GM06990 (cell line): Measurements from ENCODE around the gene PPP1R36.

ENCODE experiments used
- DNase-seq: peaks from one replicate; pipeline ENCODE4 v3.0.0-alpha.2; 2011; ENCODE audit not compliant: insufficient read length; ENCODE audit errors: extremely low read depth
- H3K27me3 ChIP-seq: replicated peaks from 2 replicates; pipeline ENCODE4 v1.6.0; 2011; ENCODE audit warnings: low read length; ENCODE audit not compliant: control insufficient read depth, insufficient read depth
- H3K36me3 ChIP-seq: 2 replicates; pipeline ENCODE4 v1.5.1; 2011; ENCODE audit warnings: low read length; ENCODE audit not compliant: control insufficient read depth, insufficient read depth
- H3K4me3 ChIP-seq: replicated peaks from 2 replicates; pipeline ENCODE4 v1.5.1; 2011; ENCODE audit warnings: low read depth, mild to moderate bottlenecking, control low read depth, low read length
- TF ChIP-seq, protein P1 (sequence below): IDR thresholded peaks from 2 replicates; pipeline ENCODE4 v1.5.1; 2011; ENCODE audit warnings: low read length, control low read depth, mild to moderate bottlenecking, inconsistent platforms; ENCODE audit not compliant: insufficient read depth, poor library complexity, severe bottlenecking

The PPP1R36 gene

DNA sequence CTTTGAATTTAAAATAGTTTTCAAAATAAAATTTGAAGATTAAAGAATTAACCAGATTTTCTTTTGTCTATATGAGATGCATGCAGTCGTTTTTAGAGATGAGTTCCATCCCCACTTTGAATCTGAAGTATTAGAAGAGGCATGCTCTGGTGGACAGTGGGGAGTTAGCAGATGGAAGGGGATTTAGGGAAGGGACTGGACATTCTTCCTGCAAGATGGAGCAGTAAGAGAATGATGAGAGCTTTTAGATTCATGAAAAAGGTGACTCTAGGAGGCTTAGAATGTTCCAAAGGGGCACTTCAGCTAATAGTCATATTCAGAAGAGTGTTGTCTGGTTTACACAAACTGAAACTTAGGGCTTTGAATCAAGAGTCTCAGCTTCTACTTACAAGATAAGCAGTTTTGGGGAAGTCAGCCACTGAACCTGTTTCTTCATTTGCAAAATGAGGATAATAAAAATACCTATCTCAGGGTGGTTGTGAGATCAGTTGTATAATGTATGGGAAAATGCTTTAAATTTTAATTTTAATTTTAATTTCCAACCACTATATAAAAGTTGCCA, 41.5 kb upstream of the PPP1R36 start:
- Histone ChIP-seq H3K27me3 (no peaks in the 10 kb centered on the region), H3K36me3 (no peaks in the 10 kb centered on the region), H3K4me3 (peak overlapping the region; percentile 92)
- TF ChIP-seq, protein P1, sequence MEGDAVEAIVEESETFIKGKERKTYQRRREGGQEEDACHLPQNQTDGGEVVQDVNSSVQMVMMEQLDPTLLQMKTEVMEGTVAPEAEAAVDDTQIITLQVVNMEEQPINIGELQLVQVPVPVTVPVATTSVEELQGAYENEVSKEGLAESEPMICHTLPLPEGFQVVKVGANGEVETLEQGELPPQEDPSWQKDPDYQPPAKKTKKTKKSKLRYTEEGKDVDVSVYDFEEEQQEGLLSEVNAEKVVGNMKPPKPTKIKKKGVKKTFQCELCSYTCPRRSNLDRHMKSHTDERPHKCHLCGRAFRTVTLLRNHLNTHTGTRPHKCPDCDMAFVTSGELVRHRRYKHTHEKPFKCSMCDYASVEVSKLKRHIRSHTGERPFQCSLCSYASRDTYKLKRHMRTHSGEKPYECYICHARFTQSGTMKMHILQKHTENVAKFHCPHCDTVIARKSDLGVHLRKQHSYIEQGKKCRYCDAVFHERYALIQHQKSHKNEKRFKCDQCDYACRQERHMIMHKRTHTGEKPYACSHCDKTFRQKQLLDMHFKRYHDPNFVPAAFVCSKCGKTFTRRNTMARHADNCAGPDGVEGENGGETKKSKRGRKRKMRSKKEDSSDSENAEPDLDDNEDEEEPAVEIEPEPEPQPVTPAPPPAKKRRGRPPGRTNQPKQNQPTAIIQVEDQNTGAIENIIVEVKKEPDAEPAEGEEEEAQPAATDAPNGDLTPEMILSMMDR, result no peak
- peak; percentile 61 for DNase-seq

GRCh38 chr14:64509036-64509435, 40.7 kb upstream of the PPP1R36 start:
- Histone ChIP-seq H3K36me3 (no peaks in the 10 kb centered on the region), H3K4me3 (peak overlapping the region; percentile 41), H3K27me3 (no peaks in the 10 kb centered on the region)
- TF ChIP-seq, protein P1, result no peak
- no peak for DNase-seq

- no peak for DNase-seq
- H3K4me3 ChIP-seq, result no peak overlapping the region
- TF ChIP-seq, protein P1, result peak; percentile 87
- no peaks in the 10 kb centered on the region for H3K36me3 ChIP-seq
- H3K27me3 ChIP-seq, result no peaks in the 10 kb centered on the region
Measured at GRCh38 chr14:64510825-64511671, 38.7 kb upstream of the PPP1R36 start.

GRCh38 chr14:64513271-64513670, 36.5 kb upstream of the PPP1R36 start:
- no peak overlapping the region for H3K4me3 ChIP-seq
- H3K36me3 ChIP-seq, result no peaks in the 10 kb centered on the region; the same call in 1 of the 2 replicates
- no peak for DNase-seq
- no peaks in the 10 kb centered on the region for H3K27me3 ChIP-seq
- TF ChIP-seq, protein P1, result no peak

DNA sequence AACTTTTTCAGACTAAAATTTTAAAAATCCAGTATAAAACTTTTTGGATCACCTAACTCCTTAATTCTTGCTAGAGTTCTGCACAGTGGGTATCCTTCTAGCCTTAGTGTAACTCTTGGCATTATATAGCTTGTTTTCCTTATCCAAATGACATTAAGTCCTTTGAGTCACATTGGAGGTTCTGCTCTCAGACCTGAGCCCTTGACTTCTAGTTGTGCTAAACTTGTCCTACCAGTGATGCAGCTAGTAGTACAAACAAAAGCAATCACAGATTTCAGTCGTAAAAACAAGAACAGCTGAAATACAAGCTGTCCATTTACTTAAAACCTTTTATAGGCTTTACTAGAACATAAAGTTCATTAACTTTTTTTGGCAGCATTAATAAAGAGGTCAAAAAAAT, 34.7 kb upstream of the PPP1R36 start:
- no peak for DNase-seq
- no peaks in the 10 kb centered on the region; the same call in 1 of the 2 replicates for H3K36me3 ChIP-seq
- H3K27me3 ChIP-seq, result no peaks in the 10 kb centered on the region
- H3K4me3 ChIP-seq, result no peak overlapping the region
- TF ChIP-seq, protein P1, result no peak
